HCT116 (cell line): ENCODE data around the gene NONO.

ENCODE experiments used
- CEBPB ChIP-seq: IDR thresholded peaks from 2 replicates; pipeline ENCODE4 v1.6.1; 2012; ENCODE audit warnings: low read depth
- CTCF ChIP-seq, 3 experiments: fragments of 200-600 bp in 1 of 3; sonication (generic) in 1 of 3; IDR thresholded peaks in 2 of 3; conservative IDR thresholded peaks in 1 of 3; 2 replicates each; pipeline ENCODE4 v1.5.1; 2012 to 2017; ENCODE audit warnings: low read depth in 2 of 3, low read length in 2 of 3, antibody characterized with exemption in 1 of 3, borderline replicate concordance in 1 of 3, control low read depth in 1 of 3, mild to moderate bottlenecking in 1 of 3, mixed read lengths in 1 of 3, mixed run types in 1 of 3, moderate library complexity in 1 of 3; ENCODE audit not compliant: insufficient read depth in 1 of 3
- EZH2 ChIP-seq: fragments of 200-600 bp; sonication (generic); IDR thresholded peaks from 2 replicates; pipeline ENCODE4 v1.6.1; 2017; ENCODE audit warnings: antibody characterized with exemption, mixed run types
- MAX ChIP-seq: IDR thresholded peaks from 2 replicates; pipeline ENCODE4 v1.6.1; 2012
- POLR2A ChIP-seq: IDR thresholded peaks from 2 replicates; pipeline ENCODE4 v1.7.0; 2011; ENCODE audit warnings: borderline replicate concordance; ENCODE audit not compliant: insufficient read depth, insufficient read length; ENCODE audit errors: extremely low read depth
- POLR2AphosphoS5 ChIP-seq: IDR thresholded peaks from 2 replicates; pipeline ENCODE4 v1.6.1; 2011; ENCODE audit warnings: mild to moderate bottlenecking, low read depth, low read length, moderate library complexity
- TCF7L2 ChIP-seq: IDR thresholded peaks from 2 replicates; pipeline ENCODE4 v1.7.0; 2011; ENCODE audit warnings: borderline replicate concordance, inconsistent platforms; ENCODE audit not compliant: insufficient read depth, insufficient read length; ENCODE audit errors: extremely low read depth
- ZNF274 ChIP-seq: fragments of 200-500 bp; sonication (Bioruptor generic); IDR thresholded peaks from 2 replicates; pipeline ENCODE4 v1.6.1; 2014; ENCODE audit warnings: mild to moderate bottlenecking, low read depth, low read length, inconsistent platforms

- TF ChIP-seq TCF7L2 = no peak
- TF ChIP-seq POLR2AphosphoS5 = no peak
- no peak for TF ChIP-seq EZH2
- no peak for TF ChIP-seq MAX
- no peak for TF ChIP-seq ZNF274
- TF ChIP-seq POLR2A = no peak
- no peak for TF ChIP-seq CTCF (IDR thresholded peaks at IDR 0.05 in 2 of 3, conservative IDR thresholded peaks at IDR 0.05 in 1 of 3; ENCODE audit: borderline replicate concordance in 1 of 3, insufficient read depth in 1 of 3, low read depth in 2 of 3, low read length in 2 of 3)
- TF ChIP-seq CEBPB = no peak
Measured at GRCh38 chrX:71326394-71326793, 43.0 kb downstream of the NONO start.
